Ramos (cell line): ENCODE results near the gene CACNG3.
"Not testable (repeated sequence)": the region's sequence is repeated elsewhere in the genome, so short reads cannot be mapped to it uniquely, and the experiment has no call there.

ENCODE experiments used
- in situ Hi-C: fragments of 300-500 bp; cut with MboI; formaldehyde crosslinking; loops from one replicate; pipeline ENCODE4 v1.14.3; 2022; ENCODE audit warnings: low sequenced_read_pairs; ENCODE audit not compliant: unreplicated experiment

CACNG3 gene

DNA sequence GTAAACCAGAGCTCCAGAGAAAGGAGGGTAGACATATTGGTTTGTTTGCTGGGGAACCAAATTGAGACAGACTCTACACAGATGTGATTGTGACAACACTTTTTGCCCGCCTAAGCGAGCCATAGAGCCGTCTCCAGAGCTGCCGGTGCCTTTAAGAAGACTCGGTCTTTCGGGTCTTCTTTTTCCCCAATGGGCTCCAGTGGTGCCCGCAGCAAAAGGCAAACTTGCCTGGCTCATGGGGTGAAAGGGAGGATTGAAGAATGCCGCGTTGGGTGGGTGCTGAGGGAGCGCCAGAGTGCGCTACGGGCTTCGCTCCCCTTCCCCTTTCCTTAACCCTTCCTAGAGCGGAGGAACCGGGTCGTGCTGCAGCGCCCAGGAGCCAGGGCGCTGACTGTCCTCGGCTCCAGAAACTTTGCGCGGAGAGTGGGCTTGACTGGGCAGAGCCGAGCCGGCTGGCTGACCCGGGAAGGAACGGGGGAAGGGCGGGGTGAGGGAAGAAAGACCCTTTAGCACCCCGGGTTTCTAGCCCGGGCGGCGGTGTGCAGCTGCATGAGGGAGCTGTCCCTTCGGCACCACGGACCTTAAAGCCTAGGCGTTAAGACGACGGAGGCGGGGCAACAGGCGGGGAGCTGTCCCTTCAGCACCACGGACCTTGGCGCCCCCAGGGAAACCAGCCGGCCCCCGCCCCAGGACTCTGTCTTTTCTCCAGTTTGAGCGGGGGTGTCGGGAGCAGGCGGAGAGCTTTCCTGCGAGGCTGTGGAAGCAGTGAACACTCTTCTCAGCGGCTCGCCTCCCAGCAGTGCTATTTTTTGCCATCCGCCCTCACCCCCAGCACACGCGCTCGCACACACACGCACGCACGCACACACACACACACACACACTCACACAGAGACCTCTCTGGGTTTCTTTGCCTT lies at the start of gene CACNG3:
TSS of gene CACNG3 (plus strand) at position 880 of the 916 bp plus-strand sequence. CDS start 420 bp downstream, outside the sequence.
- in situ Hi-C loops = loop anchor here (10.0 kb wide), 1 partner anchor 211 kb away; no protein-coding TSS in a partner anchor

DNA sequence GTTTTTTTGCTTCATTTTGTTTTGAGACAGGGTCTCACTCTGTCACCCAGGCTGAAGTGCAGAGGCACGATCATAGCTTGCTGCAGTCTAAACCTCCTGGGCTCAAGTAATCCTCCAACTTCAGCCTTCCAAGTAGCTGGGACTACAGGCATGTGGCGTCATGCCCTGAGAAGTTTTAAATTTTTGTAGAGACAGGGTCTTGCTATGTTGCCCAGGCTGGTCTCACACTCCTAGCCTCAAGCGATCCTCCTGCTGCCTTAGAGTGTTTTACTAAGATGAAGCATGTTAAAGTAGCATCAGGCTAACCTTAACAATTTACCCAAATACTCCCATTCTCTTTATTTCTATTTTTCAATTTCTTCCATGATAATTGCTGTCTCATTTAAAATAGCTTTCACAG lies 49.2 kb upstream of the CACNG3 start:
- in situ Hi-C loops = no loop called here

- in situ Hi-C loops = no loop called here
Observed at GRCh38 chr16:24208710-24209109, 47.4 kb upstream of the CACNG3 start.

- in situ Hi-C loops = no loop called here
Observed at GRCh38 chr16:24214992-24215391, 41.1 kb upstream of the CACNG3 start.

GRCh38 chr16:24216961-24217360 lies 39.2 kb upstream of the CACNG3 start:
- in situ Hi-C loops = no loop called here

DNA sequence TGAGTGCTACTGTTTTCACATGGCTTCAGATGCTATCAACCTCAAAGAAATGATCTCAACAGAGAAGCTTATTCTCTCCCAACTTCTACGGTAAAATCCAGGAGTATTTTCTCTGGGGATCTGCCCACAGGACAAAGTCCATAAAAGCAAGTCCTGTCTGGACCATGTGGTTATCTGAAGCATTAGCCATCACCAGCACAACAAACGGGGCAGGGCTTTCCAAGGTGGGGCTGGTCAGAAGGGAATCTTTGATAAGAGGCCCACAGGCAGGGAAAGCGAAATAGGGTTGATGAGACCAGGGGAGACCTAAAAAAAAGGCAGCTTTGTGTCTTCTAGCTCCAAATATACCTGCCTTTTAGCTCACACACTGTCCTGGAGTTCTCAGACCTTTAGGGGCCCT lies 38.7 kb upstream of the CACNG3 start:
- in situ Hi-C loops = no loop called here

DNA sequence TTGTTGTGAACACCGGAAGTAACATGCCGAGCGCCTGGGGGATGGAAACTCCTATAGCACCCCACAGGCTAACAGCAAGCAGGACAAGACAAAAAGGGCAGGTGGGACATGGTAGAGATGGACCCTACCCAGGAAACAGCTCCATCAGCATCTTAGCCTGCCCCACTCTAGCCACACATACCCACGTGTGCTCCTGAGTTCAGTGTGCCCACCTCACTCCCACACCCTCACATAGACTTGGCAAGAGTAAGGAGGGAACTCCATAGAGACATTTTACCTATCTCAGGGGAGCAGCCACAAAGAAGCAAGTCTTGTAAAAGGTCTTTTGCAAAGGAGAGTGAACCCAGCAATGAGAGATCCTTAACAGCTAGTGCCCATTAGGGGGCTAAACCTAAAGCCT lies 37.8 kb upstream of the CACNG3 start:
- in situ Hi-C loops = no loop called here

DNA sequence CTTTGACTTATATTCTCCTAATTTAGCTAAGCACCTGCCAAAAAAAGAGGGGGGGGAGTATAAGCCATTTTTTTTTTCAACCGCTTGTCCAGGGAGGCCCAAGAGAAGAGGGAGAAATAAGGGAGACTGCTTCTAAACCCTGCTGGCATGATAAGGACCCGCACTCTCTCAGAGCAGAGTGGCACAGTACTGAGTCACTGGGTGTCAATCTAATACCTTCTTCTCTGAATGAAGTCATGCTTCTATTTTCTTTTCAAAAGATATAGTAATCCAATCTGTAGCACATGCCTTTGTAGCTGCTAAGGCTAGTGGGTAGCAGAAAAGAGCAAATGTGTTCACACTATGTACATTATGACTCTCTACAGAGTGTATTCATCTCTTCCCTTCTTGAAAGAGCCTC lies 34.9 kb upstream of the CACNG3 start:
- in situ Hi-C loops = no loop called here

- in situ Hi-C loops = no loop called here
Observed at GRCh38 chr16:24228514-24228913, 27.6 kb upstream of the CACNG3 start.

- in situ Hi-C loops = no loop called here
Observed at GRCh38 chr16:24232936-24233335, 23.2 kb upstream of the CACNG3 start.

DNA sequence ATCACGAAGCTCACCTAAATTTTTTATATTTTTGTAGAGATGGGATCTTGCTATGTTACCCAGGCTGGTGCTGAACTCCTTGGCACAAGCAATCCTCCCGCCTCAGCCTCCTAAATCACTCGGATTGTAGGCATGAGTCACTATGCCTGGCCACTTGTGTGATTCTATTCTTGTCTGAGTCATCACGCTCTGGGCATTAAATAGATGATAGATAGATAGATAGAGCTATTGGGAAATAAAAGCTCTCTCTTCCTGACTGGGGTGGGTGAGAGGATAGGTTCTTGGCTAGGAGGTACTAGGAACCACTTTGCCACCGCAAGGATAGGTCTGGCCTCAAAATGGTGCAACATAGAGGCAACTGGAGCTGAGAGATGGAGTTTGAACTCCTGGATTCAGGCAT lies 21.4 kb upstream of the CACNG3 start:
- in situ Hi-C loops = no loop called here

DNA sequence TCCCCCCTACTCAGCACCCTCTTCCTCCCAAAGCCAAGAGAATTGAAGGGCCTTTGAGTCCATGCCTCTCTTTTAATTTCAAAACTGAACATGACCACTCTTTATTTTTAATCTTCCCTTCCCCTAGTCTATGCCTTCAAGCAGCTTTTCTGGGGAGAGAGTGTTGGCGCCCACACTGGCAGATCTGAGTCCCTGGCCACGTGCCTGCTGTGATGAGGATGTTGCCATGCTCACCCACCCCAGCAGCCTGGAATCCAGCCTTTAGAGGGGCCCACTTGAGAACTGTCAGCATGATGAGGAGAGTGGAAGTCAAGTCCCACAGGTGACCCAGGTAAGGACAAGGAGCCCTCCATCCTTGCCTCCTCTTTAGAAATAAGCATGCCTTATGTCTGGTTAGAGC lies 20.3 kb upstream of the CACNG3 start:
- in situ Hi-C loops = no loop called here

DNA sequence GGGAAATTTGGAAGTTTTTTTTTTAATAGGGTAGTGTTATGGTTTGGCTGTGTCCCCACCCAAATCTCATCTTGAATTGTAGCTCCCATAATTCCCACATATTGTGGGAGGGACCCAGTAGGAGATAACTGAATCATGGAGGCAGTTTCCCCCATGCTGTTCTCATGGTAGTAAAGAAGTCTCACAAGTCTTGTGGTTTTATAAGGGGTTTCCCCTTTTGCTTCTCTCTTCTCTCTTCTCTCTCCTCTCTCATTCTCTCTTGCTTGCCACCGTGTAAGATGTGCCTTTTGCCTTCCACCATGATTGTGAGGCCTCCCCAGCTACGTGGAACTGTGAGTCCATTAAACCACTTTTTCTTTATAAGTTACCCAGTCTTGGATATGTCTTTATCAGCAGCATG lies 17.3 kb upstream of the CACNG3 start:
- in situ Hi-C loops = not testable (repeated sequence)

DNA sequence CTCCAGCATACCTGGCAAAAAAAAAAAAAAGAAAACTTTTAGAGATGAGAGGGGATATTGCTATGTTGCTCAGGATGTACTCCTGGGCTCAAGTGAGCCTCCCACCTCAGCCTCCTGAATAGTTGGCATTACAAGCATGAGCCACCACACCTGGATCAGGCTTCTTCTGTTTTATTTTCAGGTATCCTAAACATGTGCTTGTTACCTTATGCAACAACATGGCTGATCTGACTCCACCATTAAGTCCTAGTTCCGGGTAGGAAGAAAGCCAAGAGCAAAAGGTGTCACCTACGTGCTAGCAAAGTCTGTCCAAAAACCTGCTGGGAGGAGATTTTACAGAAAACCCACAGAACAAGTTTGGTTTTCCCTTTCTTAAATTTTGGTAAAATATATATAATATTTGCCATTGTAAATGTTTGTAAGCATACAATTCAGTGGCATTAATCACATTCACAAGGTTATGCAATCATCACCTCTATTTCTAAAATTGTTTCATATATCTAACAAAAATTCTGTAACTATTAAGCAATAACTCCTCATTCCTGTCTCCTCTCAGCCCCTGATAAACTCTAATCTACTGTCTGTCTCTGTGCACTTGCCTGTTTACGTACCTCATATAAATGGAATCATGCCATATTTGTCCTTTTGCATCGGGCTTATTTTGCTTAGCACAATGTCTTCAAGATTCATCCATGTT lies 9.1 kb upstream of the CACNG3 start:
- in situ Hi-C loops = loop anchor here (10.0 kb wide), 1 partner anchor 172 kb away; no protein-coding TSS in a partner anchor

DNA sequence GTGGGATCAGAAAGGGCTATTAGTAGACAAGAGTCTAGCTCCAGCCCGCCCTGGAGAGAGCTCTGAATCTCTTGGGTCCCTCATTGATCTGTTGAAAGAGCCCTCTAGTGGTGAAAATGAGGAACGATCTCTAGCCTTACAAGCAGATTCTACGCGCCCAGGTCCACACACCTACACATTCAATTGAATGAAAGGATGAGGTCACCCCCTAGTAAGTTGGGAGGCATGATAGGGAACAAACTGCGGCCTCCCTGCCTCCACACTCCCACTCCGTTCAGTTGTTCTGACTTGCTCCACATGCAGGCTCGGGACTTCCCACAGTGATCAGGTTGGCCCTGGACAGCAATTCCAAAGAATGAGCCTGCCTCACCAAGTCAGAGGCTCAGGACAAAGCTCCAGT lies 2.9 kb upstream of the CACNG3 start:
- in situ Hi-C loops = loop anchor here (10.0 kb wide), 1 partner anchor 208 kb away; no protein-coding TSS in a partner anchor

DNA sequence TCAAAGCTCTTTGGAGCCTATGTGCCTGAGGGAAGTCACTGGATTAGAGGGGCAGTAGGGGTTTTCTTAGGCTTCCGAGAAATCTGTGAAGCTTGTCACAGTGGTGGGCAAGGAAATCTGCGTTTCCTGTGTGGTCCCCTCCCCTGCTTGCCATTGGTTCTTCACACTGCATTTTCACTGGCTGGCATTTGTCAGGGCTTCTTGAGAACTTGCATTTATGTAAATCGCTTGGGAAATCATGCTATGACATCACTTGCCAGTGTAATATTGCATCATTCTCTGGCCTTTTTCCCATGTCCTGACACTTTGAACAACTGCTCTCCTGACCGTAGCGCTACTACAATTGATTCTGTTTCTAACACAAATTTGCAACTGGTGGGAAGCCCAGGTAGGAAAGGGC lies 1.8 kb downstream of the CACNG3 start:
- in situ Hi-C loops = loop anchor here (10.0 kb wide), 1 partner anchor 213 kb away; no protein-coding TSS in a partner anchor

GRCh38 chr16:24258791-24259190 lies 2.7 kb downstream of the CACNG3 start:
- in situ Hi-C loops = loop anchor here (10.0 kb wide), 1 partner anchor 214 kb away; no protein-coding TSS in a partner anchor

DNA sequence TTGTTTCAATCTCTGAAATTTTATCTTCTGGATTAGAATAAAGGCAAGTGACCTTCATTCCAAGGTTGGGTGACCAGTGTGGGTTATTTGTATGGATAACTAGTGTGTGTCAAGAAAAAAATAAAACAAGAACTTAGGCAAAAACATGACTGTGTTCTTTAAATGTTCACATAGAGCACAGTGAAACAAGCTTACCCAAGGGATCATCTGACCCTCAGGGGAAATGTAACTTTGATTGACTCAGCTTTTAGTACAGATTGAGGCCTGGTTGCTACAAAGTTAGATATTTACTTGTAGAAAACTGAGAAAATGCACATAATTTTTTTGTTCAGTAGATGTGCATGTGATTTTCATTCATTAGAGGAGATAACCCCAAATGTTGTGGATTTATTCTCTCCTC lies 6.7 kb downstream of the CACNG3 start:
- in situ Hi-C loops = no loop called here

- in situ Hi-C loops = no loop called here
Observed at GRCh38 chr16:24270721-24271442, 14.7 kb downstream of the CACNG3 start.

DNA sequence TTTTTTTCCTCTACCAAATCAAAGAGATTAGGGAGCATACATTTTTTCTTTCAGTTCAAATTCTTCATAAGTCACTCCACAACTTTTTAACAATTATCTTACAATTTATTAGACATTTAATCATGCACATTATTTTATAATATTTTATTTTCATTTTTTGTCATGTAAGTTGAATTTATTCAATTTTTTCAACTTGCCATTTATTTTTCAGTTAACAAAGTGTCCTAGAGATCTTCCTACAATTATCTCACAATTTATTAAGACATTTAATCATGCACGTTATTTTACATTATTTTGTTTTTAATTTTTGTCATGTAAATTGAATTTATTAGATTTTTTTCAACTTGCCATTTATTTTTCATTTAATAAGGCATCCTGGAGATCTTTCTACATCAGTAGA lies 16.2 kb downstream of the CACNG3 start:
- in situ Hi-C loops = no loop called here
